Measurements from ENCODE around the gene CELF5.
"Not testable (repeated sequence)": the region's sequence is repeated elsewhere in the genome, so short reads cannot be mapped to it uniquely, and the experiment has no call there.

Gene CELF5

GRCh38 chr19:3295581-3295980 lies 71.1 kb downstream of the CELF5 start:
- Histone ChIP-seq H3K27ac (no peak overlapping the region), H3K9me3 (no peaks in the 10 kb centered on the region), H3K4me1 (ENCODE audit: control insufficient read depth in 1 of 2, insufficient read depth in 1 of 2, low read depth in 1 of 2, low read length in 1 of 2) (no peaks in the 10 kb centered on the region), H3K36me3 (no peaks in the 10 kb centered on the region), H3K4me3 (ENCODE audit: low read depth in 1 of 2, low read length in 1 of 2) (no peak overlapping the region), H3K27me3 (peaks cover 52% of the 10 kb centered on the region)
- no peak for TF ChIP-seq CTCF (IDR thresholded peaks at IDR 0.05)

- Histone ChIP-seq H3K4me3 (ENCODE audit: low read depth in 1 of 2, low read length in 1 of 2) (no peak overlapping the region), H3K27me3 (peaks cover 52% of the 10 kb centered on the region), H3K9me3 (no peaks in the 10 kb centered on the region), H3K4me1 (ENCODE audit: control insufficient read depth in 1 of 2, insufficient read depth in 1 of 2, low read depth in 1 of 2, low read length in 1 of 2) (no peaks in the 10 kb centered on the region), H3K36me3 (no peaks in the 10 kb centered on the region), H3K27ac (no peak overlapping the region)
- TF ChIP-seq CTCF (IDR thresholded peaks at IDR 0.05) = no peak
Observed at GRCh38 chr19:3296034-3296433, 71.6 kb downstream of the CELF5 start.

GRCh38 chr19:3296446-3296845 lies 72.0 kb downstream of the CELF5 start:
- no peak for TF ChIP-seq CTCF (IDR thresholded peaks at IDR 0.05)
- Histone ChIP-seq H3K4me1 (ENCODE audit: control insufficient read depth in 1 of 2, insufficient read depth in 1 of 2, low read depth in 1 of 2, low read length in 1 of 2) (no peaks in the 10 kb centered on the region), H3K36me3 (no peaks in the 10 kb centered on the region), H3K9me3 (no peaks in the 10 kb centered on the region), H3K4me3 (ENCODE audit: low read depth in 1 of 2, low read length in 1 of 2) (no peak overlapping the region), H3K27ac (no peak overlapping the region), H3K27me3 (peaks cover 52% of the 10 kb centered on the region)

GRCh38 chr19:3298853-3299449 lies 74.5 kb downstream of the CELF5 start:
- no peaks in the 10 kb centered on the region for H3K9me3 ChIP-seq
- no peak overlapping the region for H3K4me3 ChIP-seq (ENCODE audit: low read depth in 1 of 2, low read length in 1 of 2)
- no peaks in the 10 kb centered on the region for H3K36me3 ChIP-seq
- no peak for TF ChIP-seq CTCF (IDR thresholded peaks at IDR 0.05)
- peaks cover 54% of the 10 kb centered on the region for H3K27me3 ChIP-seq
- H3K4me1 ChIP-seq (ENCODE audit: control insufficient read depth in 1 of 2, insufficient read depth in 1 of 2, low read depth in 1 of 2, low read length in 1 of 2) = no peaks in the 10 kb centered on the region
- no peak overlapping the region for H3K27ac ChIP-seq

GRCh38 chr19:3300566-3300965 lies 76.1 kb downstream of the CELF5 start:
- H3K36me3 ChIP-seq; H3K4me3 ChIP-seq (ENCODE audit: low read depth in 1 of 2, low read length in 1 of 2); H3K9me3 ChIP-seq; H3K4me1 ChIP-seq (ENCODE audit: control insufficient read depth in 1 of 2, insufficient read depth in 1 of 2, low read depth in 1 of 2, low read length in 1 of 2); H3K27ac ChIP-seq: not testable (repeated sequence)
- peaks cover 55% of the 10 kb centered on the region for H3K27me3 ChIP-seq

GRCh38 chr19:3302755-3303154 lies 78.3 kb downstream of the CELF5 start:
- Histone ChIP-seq H3K27ac (no peak overlapping the region), H3K4me1 (ENCODE audit: control insufficient read depth in 1 of 2, insufficient read depth in 1 of 2, low read depth in 1 of 2, low read length in 1 of 2) (no peaks in the 10 kb centered on the region), H3K4me3 (ENCODE audit: low read depth in 1 of 2, low read length in 1 of 2) (no peak overlapping the region), H3K27me3 (peaks cover 59% of the 10 kb centered on the region), H3K36me3 (no peaks in the 10 kb centered on the region), H3K9me3 (no peaks in the 10 kb centered on the region)
- TF ChIP-seq CTCF (IDR thresholded peaks at IDR 0.05) = no peak
